ENCODE results near the gene SETBP1. TPM values are rescaled to one million over a fixed set of nuclear protein-coding genes. Genes with fewer than 3 reads are reported as not detected.
A peak's percentile ranks its signal among the peaks of the same experiment; 100 is the strongest.

Gene SETBP1
- total and polyA plus RNA-seq, 4 donors, result 1.3 to 85.0 (median 24.1) TPM

DNA sequence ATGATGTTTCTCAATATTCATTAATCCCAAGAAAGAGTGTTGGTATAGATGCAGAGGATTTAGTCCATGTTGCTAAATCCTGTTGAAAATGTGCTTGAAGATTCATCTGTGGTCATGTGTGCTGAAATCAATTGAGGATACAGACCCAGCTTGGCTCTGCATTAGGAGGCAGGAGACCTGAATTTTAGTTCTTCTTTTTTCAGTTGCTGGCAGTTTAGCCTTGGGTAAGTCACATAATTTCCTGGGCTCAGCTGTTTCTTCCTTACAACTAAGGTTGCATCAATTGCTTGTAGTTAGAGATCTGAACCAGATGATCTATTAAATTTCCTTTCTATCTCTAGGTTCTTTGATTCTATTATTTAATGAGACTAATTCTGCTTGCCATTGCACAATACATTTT lies 54.4 kb downstream of the SETBP1 start:
- Histone ChIP-seq H3K9me3 (ENCODE audit: control insufficient read depth, low read length) (no peaks in the 10 kb centered on the region), H3K4me3 (ENCODE audit: low read length in 2 of 2) (no peak overlapping the region), H3K27ac (ENCODE audit: low read depth in 1 of 2, low read length in 2 of 2) (no peak overlapping the region), H3K27me3 (ENCODE audit: control insufficient read depth in 1 of 2, insufficient read depth in 2 of 2, low read length in 1 of 2) (no peaks in the 10 kb centered on the region), H3K36me3 (ENCODE audit: control insufficient read depth in 1 of 2, insufficient read depth in 2 of 2, low read length in 1 of 2) (no peaks in the 10 kb centered on the region), H3K4me1 (ENCODE audit: control insufficient read depth in 1 of 2, insufficient read depth in 2 of 2, low read length in 2 of 2) (no peaks in the 10 kb centered on the region)
- ATAC-seq (ENCODE audit: low FRiP score) (no peak), DNase-seq (no peak)
- intact Hi-C loops (cut with DNase I), result no loop called here

DNA sequence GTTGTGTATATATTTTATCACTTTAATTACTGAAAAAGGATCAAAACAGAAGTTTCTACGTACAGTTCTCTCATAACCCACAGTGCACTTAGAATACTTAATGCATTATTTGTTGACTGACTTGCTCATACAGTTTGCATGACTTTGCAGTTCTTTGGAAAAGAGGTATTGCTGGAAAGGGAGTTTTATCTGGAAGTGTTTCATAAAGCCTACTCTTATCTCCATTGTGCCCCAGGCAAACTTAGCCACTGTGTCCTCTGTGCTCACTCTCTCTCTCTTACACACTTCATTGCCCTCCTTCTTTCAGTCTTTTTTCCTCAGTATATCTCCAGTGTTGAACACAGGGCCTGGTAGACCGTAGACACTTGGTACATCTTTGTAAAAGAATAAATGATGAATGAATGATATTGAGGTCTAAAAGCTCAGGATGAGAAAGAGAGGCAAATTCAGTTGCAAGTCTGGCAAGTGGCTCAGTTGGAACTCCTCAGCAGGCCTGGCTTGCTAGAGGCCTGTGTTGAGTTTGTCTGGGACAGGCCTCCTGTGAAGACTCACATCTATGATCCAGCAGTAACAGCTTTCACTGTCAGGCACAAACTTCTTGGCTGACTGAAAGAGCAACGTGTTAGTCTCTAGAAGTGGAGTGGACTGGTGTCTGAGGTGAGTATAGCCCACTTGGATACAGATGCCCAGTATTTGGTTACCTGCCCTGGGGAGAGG lies 56.1 kb downstream of the SETBP1 start:
- DNase-seq (no peak), ATAC-seq (ENCODE audit: low FRiP score) (no peak)
- WGBS, 2 donors, result 85 to 88% methylated on average over 3 of the region's 3 CpGs
- Histone ChIP-seq H3K27me3 (ENCODE audit: control insufficient read depth in 1 of 2, insufficient read depth in 2 of 2, low read length in 1 of 2) (no peaks in the 10 kb centered on the region), H3K36me3 (ENCODE audit: control insufficient read depth in 1 of 2, insufficient read depth in 2 of 2, low read length in 1 of 2) (no peaks in the 10 kb centered on the region), H3K27ac (ENCODE audit: low read depth in 1 of 2, low read length in 2 of 2) (no peak overlapping the region), H3K4me3 (ENCODE audit: low read length in 2 of 2) (no peak overlapping the region), H3K4me1 (ENCODE audit: control insufficient read depth in 1 of 2, insufficient read depth in 2 of 2, low read length in 2 of 2) (no peaks in the 10 kb centered on the region), H3K9me3 (ENCODE audit: control insufficient read depth, low read length) (no peaks in the 10 kb centered on the region)
- intact Hi-C loops (cut with DNase I), result no loop called here

DNA sequence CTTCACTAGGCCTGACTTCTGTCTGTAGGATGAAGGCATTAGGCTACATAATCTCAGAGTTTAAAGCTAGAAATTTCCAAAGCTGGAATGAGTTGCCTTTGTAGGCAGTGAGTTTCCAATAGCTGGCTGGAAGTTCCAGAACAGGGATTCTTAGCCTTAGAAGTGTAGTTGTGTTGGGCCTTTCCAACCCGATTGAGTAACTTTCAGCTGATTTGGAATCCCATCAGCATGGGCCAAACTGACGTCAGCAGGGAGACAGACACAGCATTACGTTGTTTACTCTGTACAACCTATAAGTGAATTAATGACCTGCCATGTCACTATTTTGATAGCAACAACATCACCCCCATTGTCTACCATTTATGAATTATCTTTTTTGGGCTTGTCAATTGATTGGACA lies 56.9 kb downstream of the SETBP1 start:
- ATAC-seq (ENCODE audit: low FRiP score) (peak; percentile 60), DNase-seq (no peak)
- 96% methylated on average over 3 of the region's 3 CpGs for WGBS, 2 donors
- Histone ChIP-seq H3K4me1 (ENCODE audit: control insufficient read depth in 1 of 2, insufficient read depth in 2 of 2, low read length in 2 of 2) (no peaks in the 10 kb centered on the region), H3K27ac (ENCODE audit: low read depth in 1 of 2, low read length in 2 of 2) (no peak overlapping the region), H3K4me3 (ENCODE audit: low read length in 2 of 2) (no peak overlapping the region), H3K9me3 (ENCODE audit: control insufficient read depth, low read length) (no peaks in the 10 kb centered on the region), H3K27me3 (ENCODE audit: control insufficient read depth in 1 of 2, insufficient read depth in 2 of 2, low read length in 1 of 2) (no peaks in the 10 kb centered on the region), H3K36me3 (ENCODE audit: control insufficient read depth in 1 of 2, insufficient read depth in 2 of 2, low read length in 1 of 2) (no peaks in the 10 kb centered on the region)
- intact Hi-C loops (cut with DNase I), result no loop called here

DNA sequence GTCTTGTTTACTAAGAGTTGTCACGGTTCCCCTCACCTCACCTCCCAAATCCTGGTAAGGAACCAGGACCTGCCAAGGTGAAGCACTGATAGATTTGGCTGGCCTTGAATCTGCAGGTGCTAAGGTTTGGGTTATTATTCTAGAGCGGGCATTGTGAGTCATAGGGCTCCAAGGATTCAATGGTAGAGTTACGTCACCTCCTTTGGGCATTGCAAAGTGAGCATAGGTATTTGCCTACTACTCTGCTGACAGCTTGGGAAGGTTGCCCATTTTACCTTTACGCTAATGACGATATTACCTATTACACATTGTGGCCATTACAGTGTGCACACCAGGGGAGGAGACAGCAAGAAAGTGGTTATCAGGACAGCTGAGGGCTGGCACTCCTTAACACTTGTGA lies 59.3 kb downstream of the SETBP1 start:
- 95 to 98% methylated on average over 5 of the region's 5 CpGs for WGBS, 2 donors
- no peak for ATAC-seq (ENCODE audit: low FRiP score)
- Histone ChIP-seq H3K27ac (ENCODE audit: low read depth in 1 of 2, low read length in 2 of 2) (no peak overlapping the region), H3K9me3 (ENCODE audit: control insufficient read depth, low read length) (no peaks in the 10 kb centered on the region), H3K4me3 (ENCODE audit: low read length in 2 of 2) (no peak overlapping the region), H3K36me3 (ENCODE audit: control insufficient read depth in 1 of 2, insufficient read depth in 2 of 2, low read length in 1 of 2) (no peaks in the 10 kb centered on the region), H3K27me3 (ENCODE audit: control insufficient read depth in 1 of 2, insufficient read depth in 2 of 2, low read length in 1 of 2) (no peaks in the 10 kb centered on the region), H3K4me1 (ENCODE audit: control insufficient read depth in 1 of 2, insufficient read depth in 2 of 2, low read length in 2 of 2) (no peaks in the 10 kb centered on the region)
- DNase-seq, result no peak
- intact Hi-C loops (cut with DNase I), result loop anchor here in 1 of 2 donors (5.0 kb wide), 1 partner anchor 58 kb away; the partner anchor contains the start of gene SETBP1

DNA sequence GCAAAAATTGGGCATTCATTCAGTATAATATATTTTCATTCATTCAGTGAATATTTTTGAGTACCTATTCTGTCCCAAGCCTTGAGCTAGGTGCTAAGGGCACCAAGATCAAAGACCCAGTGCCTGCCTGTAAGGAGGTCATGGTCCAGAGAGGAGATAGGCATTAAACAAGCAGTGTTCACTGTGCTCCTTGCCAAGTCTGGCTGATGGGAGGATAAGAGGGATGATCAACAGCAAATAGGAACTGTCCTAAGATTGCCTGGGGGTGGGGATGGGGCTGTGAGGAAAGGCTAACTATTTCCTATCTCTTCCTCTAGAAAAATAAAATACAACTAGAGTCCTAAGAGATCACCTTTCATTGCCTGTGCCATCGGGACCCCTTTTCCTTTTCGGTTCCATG lies 60.4 kb downstream of the SETBP1 start:
- Histone ChIP-seq H3K27me3 (ENCODE audit: control insufficient read depth in 1 of 2, insufficient read depth in 2 of 2, low read length in 1 of 2) (no peaks in the 10 kb centered on the region), H3K4me3 (ENCODE audit: low read length in 2 of 2) (no peak overlapping the region), H3K27ac (ENCODE audit: low read depth in 1 of 2, low read length in 2 of 2) (no peak overlapping the region), H3K4me1 (ENCODE audit: control insufficient read depth in 1 of 2, insufficient read depth in 2 of 2, low read length in 2 of 2) (no peaks in the 10 kb centered on the region), H3K36me3 (ENCODE audit: control insufficient read depth in 1 of 2, insufficient read depth in 2 of 2, low read length in 1 of 2) (no peaks in the 10 kb centered on the region), H3K9me3 (ENCODE audit: control insufficient read depth, low read length) (no peaks in the 10 kb centered on the region)
- WGBS, 2 donors, result 91 to 100% methylated on average over 2 of the region's 2 CpGs
- intact Hi-C loops (cut with DNase I), result loop anchor here in 1 of 2 donors (5.0 kb wide), 1 partner anchor 59 kb away; the partner anchor contains the start of gene SETBP1
- ATAC-seq (ENCODE audit: low FRiP score), result no peak
- DNase-seq, result no peak

DNA sequence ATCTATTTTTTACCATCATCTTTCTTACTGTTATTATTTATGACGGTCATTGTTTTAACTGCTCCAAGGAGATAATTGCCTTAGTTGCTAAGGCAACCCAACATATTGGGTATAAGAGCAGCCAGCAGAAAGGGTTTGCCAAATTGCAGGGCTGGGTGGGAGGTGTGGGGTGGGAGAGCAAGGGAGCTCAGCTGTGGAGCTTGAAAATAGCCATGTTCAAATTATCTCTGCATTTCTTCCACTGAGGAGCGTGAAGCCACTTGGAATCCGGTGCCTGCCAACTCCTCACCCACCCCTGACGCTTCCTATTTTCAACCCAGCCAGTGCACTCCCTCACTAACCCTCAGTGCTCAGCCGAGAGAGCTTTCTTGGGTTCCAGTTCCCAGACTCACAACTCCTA lies 60.8 kb downstream of the SETBP1 start:
- H3K4me3 ChIP-seq (ENCODE audit: low read length in 2 of 2), result no peak overlapping the region
- H3K36me3 ChIP-seq (ENCODE audit: control insufficient read depth in 1 of 2, insufficient read depth in 2 of 2, low read length in 1 of 2), result no peaks in the 10 kb centered on the region
- no peaks in the 10 kb centered on the region for H3K9me3 ChIP-seq (ENCODE audit: control insufficient read depth, low read length)
- no peaks in the 10 kb centered on the region for H3K4me1 ChIP-seq (ENCODE audit: control insufficient read depth in 1 of 2, insufficient read depth in 2 of 2, low read length in 2 of 2)
- ATAC-seq (ENCODE audit: low FRiP score) (no peak), DNase-seq (no peak)
- WGBS, 2 donors, result 78 to 84% methylated on average over 5 of the region's 5 CpGs
- no peak overlapping the region for H3K27ac ChIP-seq (ENCODE audit: low read depth in 1 of 2, low read length in 2 of 2)
- H3K27me3 ChIP-seq (ENCODE audit: control insufficient read depth in 1 of 2, insufficient read depth in 2 of 2, low read length in 1 of 2), result no peaks in the 10 kb centered on the region
- intact Hi-C loops (cut with DNase I), result loop anchor here in 1 of 2 donors (5.0 kb wide), 1 partner anchor 59 kb away; the partner anchor contains the start of gene SETBP1

DNA sequence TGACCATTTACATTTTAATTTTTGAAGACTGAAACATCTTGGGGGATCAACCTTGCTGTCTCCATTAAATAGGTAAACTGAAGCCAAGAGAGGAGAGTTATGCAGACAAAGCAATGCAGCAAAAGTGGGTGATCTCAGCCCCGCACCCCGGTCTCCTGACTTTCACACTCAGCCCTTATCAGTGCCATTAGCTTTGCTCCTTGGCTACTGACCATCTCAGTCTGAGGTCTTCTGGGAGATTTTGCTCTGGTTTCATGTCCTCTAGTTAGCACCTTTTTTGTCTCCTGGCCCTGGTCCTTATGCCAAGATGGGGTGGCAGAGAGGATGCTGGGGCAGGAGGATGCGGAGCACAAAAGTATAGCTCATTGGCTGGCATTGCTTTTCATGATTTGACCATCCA lies 61.4 kb downstream of the SETBP1 start:
- DNase-seq (no peak), ATAC-seq (ENCODE audit: low FRiP score) (no peak)
- intact Hi-C loops (cut with DNase I), result loop anchor here in 1 of 2 donors (5.0 kb wide), 1 partner anchor 60 kb away; the partner anchor contains the start of gene SETBP1
- Histone ChIP-seq H3K36me3 (ENCODE audit: control insufficient read depth in 1 of 2, insufficient read depth in 2 of 2, low read length in 1 of 2) (no peaks in the 10 kb centered on the region), H3K9me3 (ENCODE audit: control insufficient read depth, low read length) (no peaks in the 10 kb centered on the region), H3K27ac (ENCODE audit: low read depth in 1 of 2, low read length in 2 of 2) (no peak overlapping the region), H3K4me1 (ENCODE audit: control insufficient read depth in 1 of 2, insufficient read depth in 2 of 2, low read length in 2 of 2) (no peaks in the 10 kb centered on the region), H3K27me3 (ENCODE audit: control insufficient read depth in 1 of 2, insufficient read depth in 2 of 2, low read length in 1 of 2) (no peaks in the 10 kb centered on the region), H3K4me3 (ENCODE audit: low read length in 2 of 2) (no peak overlapping the region)
- WGBS, 2 donors, result 95% methylated on average over 3 of the region's 3 CpGs

DNA sequence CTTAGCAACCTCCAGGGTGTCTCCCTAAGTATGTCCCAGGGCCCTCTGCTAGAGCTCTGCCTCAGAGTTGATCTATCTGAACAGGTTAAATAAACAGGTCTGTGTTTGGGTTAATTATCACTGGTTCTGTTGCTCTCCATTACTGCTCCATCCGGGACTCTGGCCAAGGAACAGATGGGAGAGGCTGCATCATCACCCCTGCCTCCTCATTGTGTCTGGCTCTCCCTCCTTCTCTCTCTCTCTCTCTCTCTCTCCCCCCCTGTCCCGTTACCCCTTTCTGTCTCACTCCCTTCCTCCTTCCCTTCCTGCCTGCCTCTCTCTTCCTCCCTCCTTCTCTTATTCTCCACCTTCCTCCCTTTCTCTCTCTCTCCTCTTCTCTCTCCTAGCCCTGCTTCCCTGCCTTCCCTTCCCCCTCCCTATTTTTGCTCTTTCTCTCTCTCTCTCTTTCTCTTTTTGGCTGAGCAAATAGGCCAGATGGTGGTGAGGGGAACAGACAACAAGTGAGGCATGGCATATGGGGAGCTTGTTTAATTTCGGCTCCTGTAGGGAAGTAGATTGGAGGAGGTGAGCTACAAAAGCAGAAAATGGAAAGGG lies 62.1 kb downstream of the SETBP1 start:
- H3K9me3 ChIP-seq (ENCODE audit: control insufficient read depth, low read length), result no peaks in the 10 kb centered on the region
- ATAC-seq (ENCODE audit: low FRiP score) (peak; percentile 63), DNase-seq (peak in 1 of 2 donors; percentile 64)
- H3K27ac ChIP-seq (ENCODE audit: low read depth in 1 of 2, low read length in 2 of 2), result no peak overlapping the region
- intact Hi-C loops (cut with DNase I), result loop anchor here in 1 of 2 donors (5.0 kb wide), 1 partner anchor 61 kb away; the partner anchor contains the start of gene SETBP1
- H3K4me1 ChIP-seq (ENCODE audit: control insufficient read depth in 1 of 2, insufficient read depth in 2 of 2, low read length in 2 of 2), result no peaks in the 10 kb centered on the region
- no peaks in the 10 kb centered on the region for H3K36me3 ChIP-seq (ENCODE audit: control insufficient read depth in 1 of 2, insufficient read depth in 2 of 2, low read length in 1 of 2)
- WGBS, 2 donors, result 54 to 69% methylated on average over 3 of the region's 3 CpGs
- H3K27me3 ChIP-seq (ENCODE audit: control insufficient read depth in 1 of 2, insufficient read depth in 2 of 2, low read length in 1 of 2), result no peaks in the 10 kb centered on the region
- H3K4me3 ChIP-seq (ENCODE audit: low read length in 2 of 2), result no peak overlapping the region

DNA sequence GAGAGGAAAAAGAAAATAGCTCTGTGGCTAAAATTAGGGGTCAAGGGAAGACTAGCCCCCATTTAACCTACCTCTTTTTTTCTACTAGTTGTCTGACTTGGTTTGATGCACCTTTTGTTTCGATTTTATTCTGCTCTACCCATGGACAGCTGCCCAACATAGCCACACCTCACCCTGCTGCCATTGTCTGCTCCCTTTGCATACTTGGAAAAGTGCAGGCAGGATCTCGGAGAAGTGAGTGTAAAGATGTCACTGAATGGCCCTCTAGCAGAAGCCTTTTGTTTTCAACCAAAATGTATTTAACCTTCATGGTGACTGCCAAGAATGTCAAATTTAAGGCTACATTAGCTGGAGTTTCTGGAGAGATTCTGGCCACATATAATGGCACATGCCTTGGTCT lies 62.9 kb downstream of the SETBP1 start:
- no peaks in the 10 kb centered on the region for H3K4me1 ChIP-seq (ENCODE audit: control insufficient read depth in 1 of 2, insufficient read depth in 2 of 2, low read length in 2 of 2)

More for the DNA sequence above, 62.9 kb downstream of the SETBP1 start:
- Histone ChIP-seq H3K9me3 (ENCODE audit: control insufficient read depth, low read length) (no peaks in the 10 kb centered on the region), H3K27ac (ENCODE audit: low read depth in 1 of 2, low read length in 2 of 2) (no peak overlapping the region), H3K27me3 (ENCODE audit: control insufficient read depth in 1 of 2, insufficient read depth in 2 of 2, low read length in 1 of 2) (no peaks in the 10 kb centered on the region), H3K36me3 (ENCODE audit: control insufficient read depth in 1 of 2, insufficient read depth in 2 of 2, low read length in 1 of 2) (no peaks in the 10 kb centered on the region), H3K4me3 (ENCODE audit: low read length in 2 of 2) (no peak overlapping the region)
- whole genome bisulfite sequencing, 2 donors, result 88% methylated on average over 2 of the region's 2 CpGs
- intact Hi-C loops (cut with DNase I), result loop anchor here in 1 of 2 donors (5.0 kb wide), 1 partner anchor 61 kb away; the partner anchor contains the start of gene SETBP1
- DNase-seq, result no peak
- ATAC-seq (ENCODE audit: low FRiP score), result no peak
